ENCODE results near the gene MCC.

DNA sequence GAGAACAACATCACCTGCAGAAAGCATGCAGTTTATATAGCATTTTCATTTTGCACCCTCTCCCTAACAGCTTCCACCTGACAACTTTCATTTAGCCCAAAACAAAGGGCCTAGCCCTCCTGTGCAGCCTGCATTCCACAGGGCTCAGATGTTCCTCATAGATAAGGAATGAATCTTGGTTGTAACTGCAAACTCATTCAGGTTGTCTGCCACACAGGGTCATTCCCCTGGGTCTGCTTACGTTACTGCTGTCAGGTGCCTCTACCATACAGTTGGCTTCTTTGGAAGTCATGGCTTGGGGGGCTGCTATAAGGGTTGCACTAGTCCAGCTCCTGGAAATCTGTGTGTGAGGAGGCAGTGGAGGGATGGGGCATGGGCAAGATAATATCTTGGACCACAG is 514.3 kb downstream of the MCC start:
- TF ChIP-seq POLR2A (IDR thresholded peaks at IDR 0.05; ENCODE audit: low read length) (no peak), CTCF (IDR thresholded peaks at IDR 0.05) (no peak)

All from A549 (cell line).